Measurements from ENCODE around the gene OVOL2. TPM values are rescaled to one million over a fixed set of nuclear protein-coding genes. Genes with fewer than 3 reads are reported as not detected.

Gene OVOL2
- total and polyA plus RNA-seq, 7 experiments from 2014 or later = not detected

- H3K27me3 Mint-ChIP-seq = no peaks in the 10 kb centered on the region
These were observed 46.2 kb downstream of the OVOL2 start for GRCh38 chr20:18011482-18011881.

DNA sequence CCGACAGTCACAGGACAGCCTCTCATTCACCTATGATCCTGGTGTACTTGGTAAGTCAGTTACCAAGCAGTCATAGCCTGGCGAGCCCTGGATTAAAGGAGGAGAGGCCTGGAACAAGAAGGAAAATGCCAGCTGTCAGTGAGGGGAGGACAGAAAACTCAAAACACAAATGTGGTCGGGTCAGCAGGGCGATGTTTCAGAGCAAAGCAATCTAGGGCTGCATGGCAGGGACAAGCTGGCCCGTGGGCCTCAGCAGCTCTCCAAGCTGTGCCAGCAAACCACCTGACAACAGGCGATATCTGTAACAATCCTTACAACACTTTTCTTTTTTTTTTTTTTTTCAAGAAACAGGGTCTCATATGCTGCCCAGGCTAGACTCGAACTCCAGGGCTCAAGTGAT lies 48.6 kb downstream of the OVOL2 start:
- intact Hi-C loops (cut with micrococcal nuclease) = no loop called here
- H3K4me1 ChIP-seq (ENCODE audit: control insufficient read depth in 2 of 2, insufficient read depth in 2 of 2, low read length in 2 of 2) = no peaks in the 10 kb centered on the region
- no peak overlapping the region for H3K27ac ChIP-seq (ENCODE audit: low read depth, low read length)
- Mint-ChIP-seq H3K27ac (no peak overlapping the region), H3K4me3 (no peak overlapping the region), H3K27me3 (no peaks in the 10 kb centered on the region), H3K36me3 (no peaks in the 10 kb centered on the region), H3K4me1 (no peaks in the 10 kb centered on the region), H3K9me3 (no peaks in the 10 kb centered on the region)
- H3K36me3 ChIP-seq (ENCODE audit: control insufficient read depth in 2 of 3, insufficient read depth in 3 of 3, low read length in 3 of 3) = no peaks in the 10 kb centered on the region
- no peaks in the 10 kb centered on the region for H3K27me3 ChIP-seq (ENCODE audit: control insufficient read depth in 2 of 2, insufficient read depth in 2 of 2, low read length in 2 of 2)
- ChIA-PET POLR2A (no interaction called here), CTCF (no interaction called here)
- no peak for ATAC-seq
- H3K4me3 ChIP-seq (ENCODE audit: low read length) = no peak overlapping the region
- no peaks in the 10 kb centered on the region for H3K9me3 ChIP-seq (ENCODE audit: control insufficient read depth in 2 of 3, low read length in 3 of 3)
- no peak for DNase-seq

More at GRCh38 chr20:18011482-18011881, 46.2 kb downstream of the OVOL2 start:
- no peaks in the 10 kb centered on the region for H3K27me3 ChIP-seq (ENCODE audit: control insufficient read depth in 2 of 2, insufficient read depth in 2 of 2, low read length in 2 of 2)
- no peaks in the 10 kb centered on the region for H3K36me3 ChIP-seq (ENCODE audit: control insufficient read depth in 2 of 3, insufficient read depth in 3 of 3, low read length in 3 of 3)
- H3K27ac ChIP-seq (ENCODE audit: low read depth, low read length) = no peak overlapping the region
- H3K4me1 ChIP-seq (ENCODE audit: control insufficient read depth in 2 of 2, insufficient read depth in 2 of 2, low read length in 2 of 2) = no peaks in the 10 kb centered on the region
- Mint-ChIP-seq H3K9me3 (no peaks in the 10 kb centered on the region), H3K4me1 (no peaks in the 10 kb centered on the region), H3K27ac (no peak overlapping the region), H3K4me3 (no peak overlapping the region), H3K36me3 (no peaks in the 10 kb centered on the region)
- intact Hi-C loops (cut with micrococcal nuclease) = no loop called here
- DNase-seq = no peak
- POLR2A ChIA-PET = no interaction called here
- ATAC-seq = no peak
- H3K9me3 ChIP-seq (ENCODE audit: control insufficient read depth in 2 of 3, low read length in 3 of 3) = no peaks in the 10 kb centered on the region
- CTCF ChIA-PET = no interaction called here
- no peak overlapping the region for H3K4me3 ChIP-seq (ENCODE audit: low read length)

DNA sequence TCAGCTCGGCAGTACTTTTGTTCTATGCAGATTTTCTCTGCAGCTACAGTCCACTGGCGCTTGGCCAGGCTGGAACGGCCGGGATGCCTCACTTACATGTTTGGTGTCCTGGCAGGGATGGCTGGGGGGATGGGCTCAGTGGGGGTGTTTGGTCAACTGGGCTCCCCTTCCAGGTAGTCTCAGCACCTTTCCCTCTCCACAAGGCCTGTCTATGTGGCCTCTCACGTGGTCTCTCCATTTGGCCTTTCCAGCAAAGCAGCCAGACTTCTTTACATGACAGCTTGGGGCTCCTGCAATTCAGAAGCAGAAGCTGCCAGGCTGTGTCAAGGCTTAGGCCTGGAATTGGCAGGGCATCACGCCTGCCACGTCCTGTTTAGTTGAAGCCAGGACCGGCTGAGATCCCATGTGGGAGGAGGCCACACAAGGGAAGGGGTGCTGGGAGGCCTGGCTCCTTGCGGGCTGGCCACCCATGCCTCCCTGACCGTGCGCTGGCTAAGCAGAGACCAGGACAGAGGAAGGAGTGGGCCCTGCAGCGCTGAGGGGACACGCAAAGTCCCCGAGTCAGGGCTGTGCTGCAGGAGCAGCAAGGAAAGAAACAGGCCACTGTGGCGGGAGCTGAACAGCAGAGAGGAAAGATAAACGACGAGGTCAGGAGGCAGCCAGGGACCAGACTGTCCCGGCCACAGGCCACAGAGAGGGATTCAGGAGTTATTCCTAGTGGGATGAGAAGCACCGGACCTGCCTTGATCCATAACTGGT lies 50.0 kb downstream of the OVOL2 start:
- H3K27me3 Mint-ChIP-seq = no peaks in the 10 kb centered on the region

GRCh38 chr20:18006684-18007083 lies 51.0 kb downstream of the OVOL2 start:
- H3K4me3 Mint-ChIP-seq = no peak overlapping the region

More for the DNA sequence above, 50.0 kb downstream of the OVOL2 start:
- H3K27me3 ChIP-seq (ENCODE audit: control insufficient read depth in 2 of 2, insufficient read depth in 2 of 2, low read length in 2 of 2) = no peaks in the 10 kb centered on the region
- ATAC-seq (no peak), DNase-seq (no peak)
- Mint-ChIP-seq H3K4me1 (no peaks in the 10 kb centered on the region), H3K9me3 (no peaks in the 10 kb centered on the region), H3K27ac (no peak overlapping the region), H3K36me3 (no peaks in the 10 kb centered on the region), H3K4me3 (no peak overlapping the region)
- H3K4me3 ChIP-seq (ENCODE audit: low read length) = no peak overlapping the region
- H3K36me3 ChIP-seq (ENCODE audit: control insufficient read depth in 2 of 3, insufficient read depth in 3 of 3, low read length in 3 of 3) = no peaks in the 10 kb centered on the region
- no peaks in the 10 kb centered on the region for H3K4me1 ChIP-seq (ENCODE audit: control insufficient read depth in 2 of 2, insufficient read depth in 2 of 2, low read length in 2 of 2)
- intact Hi-C loops (cut with micrococcal nuclease) = no loop called here
- POLR2A ChIA-PET = no interaction called here
- H3K27ac ChIP-seq (ENCODE audit: low read depth, low read length) = no peak overlapping the region
- CTCF ChIA-PET = no interaction called here
- H3K9me3 ChIP-seq (ENCODE audit: control insufficient read depth in 2 of 3, low read length in 3 of 3) = no peaks in the 10 kb centered on the region

DNA sequence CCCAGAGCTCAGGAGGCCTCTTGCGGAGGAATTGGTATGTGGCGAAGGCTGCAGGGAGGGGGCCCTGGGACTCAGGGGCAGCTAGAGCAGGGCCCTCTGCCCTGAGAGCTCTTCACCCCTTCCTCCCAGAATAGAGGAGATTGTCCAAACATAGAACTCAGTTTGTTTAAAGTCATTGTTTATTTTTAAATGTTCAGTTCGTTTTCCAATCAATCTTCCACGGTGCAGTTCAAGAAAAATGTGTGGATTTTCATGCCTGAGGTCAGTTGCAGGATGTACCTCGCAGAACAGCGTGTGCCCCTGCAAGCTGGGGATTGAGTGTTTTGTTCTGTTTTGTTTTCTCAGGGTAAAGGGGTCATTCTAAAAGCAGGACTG lies 51.7 kb downstream of the OVOL2 start:
- no peaks in the 10 kb centered on the region for H3K27me3 Mint-ChIP-seq
- Histone ChIP-seq H3K9me3 (ENCODE audit: control insufficient read depth in 2 of 3, low read length in 3 of 3) (no peaks in the 10 kb centered on the region), H3K36me3 (ENCODE audit: control insufficient read depth in 2 of 3, insufficient read depth in 3 of 3, low read length in 3 of 3) (no peaks in the 10 kb centered on the region), H3K27ac (ENCODE audit: low read depth, low read length) (no peak overlapping the region), H3K27me3 (ENCODE audit: control insufficient read depth in 2 of 2, insufficient read depth in 2 of 2, low read length in 2 of 2) (no peaks in the 10 kb centered on the region), H3K4me1 (ENCODE audit: control insufficient read depth in 2 of 2, insufficient read depth in 2 of 2, low read length in 2 of 2) (no peaks in the 10 kb centered on the region), H3K4me3 (ENCODE audit: low read length) (no peak overlapping the region)
- no peak for ATAC-seq
- H3K9me3 Mint-ChIP-seq = no peaks in the 10 kb centered on the region
- H3K4me3 Mint-ChIP-seq = no peak overlapping the region
- ChIA-PET CTCF (no interaction called here), POLR2A (no interaction called here)
- H3K4me1 Mint-ChIP-seq = no peaks in the 10 kb centered on the region
- no peak overlapping the region for H3K27ac Mint-ChIP-seq
- no peak for DNase-seq
- H3K36me3 Mint-ChIP-seq = no peaks in the 10 kb centered on the region
- intact Hi-C loops (cut with micrococcal nuclease) = no loop called here

More at GRCh38 chr20:18006684-18007083, 51.0 kb downstream of the OVOL2 start:
- no peak overlapping the region for H3K27ac Mint-ChIP-seq
- no peak for DNase-seq
- intact Hi-C loops (cut with micrococcal nuclease) = no loop called here
- no peaks in the 10 kb centered on the region for H3K27me3 Mint-ChIP-seq
- no peaks in the 10 kb centered on the region for H3K36me3 ChIP-seq (ENCODE audit: control insufficient read depth in 2 of 3, insufficient read depth in 3 of 3, low read length in 3 of 3)
- no peaks in the 10 kb centered on the region for H3K9me3 ChIP-seq (ENCODE audit: control insufficient read depth in 2 of 3, low read length in 3 of 3)
- no peaks in the 10 kb centered on the region for H3K4me1 ChIP-seq (ENCODE audit: control insufficient read depth in 2 of 2, insufficient read depth in 2 of 2, low read length in 2 of 2)
- H3K27ac ChIP-seq (ENCODE audit: low read depth, low read length) = no peak overlapping the region
- CTCF ChIA-PET = no interaction called here
- no peaks in the 10 kb centered on the region for H3K36me3 Mint-ChIP-seq
- H3K4me1 Mint-ChIP-seq = no peaks in the 10 kb centered on the region
- POLR2A ChIA-PET = no interaction called here
- ATAC-seq = no peak
- H3K27me3 ChIP-seq (ENCODE audit: control insufficient read depth in 2 of 2, insufficient read depth in 2 of 2, low read length in 2 of 2) = no peaks in the 10 kb centered on the region
- no peak overlapping the region for H3K4me3 ChIP-seq (ENCODE audit: low read length)
- no peaks in the 10 kb centered on the region for H3K9me3 Mint-ChIP-seq

DNA sequence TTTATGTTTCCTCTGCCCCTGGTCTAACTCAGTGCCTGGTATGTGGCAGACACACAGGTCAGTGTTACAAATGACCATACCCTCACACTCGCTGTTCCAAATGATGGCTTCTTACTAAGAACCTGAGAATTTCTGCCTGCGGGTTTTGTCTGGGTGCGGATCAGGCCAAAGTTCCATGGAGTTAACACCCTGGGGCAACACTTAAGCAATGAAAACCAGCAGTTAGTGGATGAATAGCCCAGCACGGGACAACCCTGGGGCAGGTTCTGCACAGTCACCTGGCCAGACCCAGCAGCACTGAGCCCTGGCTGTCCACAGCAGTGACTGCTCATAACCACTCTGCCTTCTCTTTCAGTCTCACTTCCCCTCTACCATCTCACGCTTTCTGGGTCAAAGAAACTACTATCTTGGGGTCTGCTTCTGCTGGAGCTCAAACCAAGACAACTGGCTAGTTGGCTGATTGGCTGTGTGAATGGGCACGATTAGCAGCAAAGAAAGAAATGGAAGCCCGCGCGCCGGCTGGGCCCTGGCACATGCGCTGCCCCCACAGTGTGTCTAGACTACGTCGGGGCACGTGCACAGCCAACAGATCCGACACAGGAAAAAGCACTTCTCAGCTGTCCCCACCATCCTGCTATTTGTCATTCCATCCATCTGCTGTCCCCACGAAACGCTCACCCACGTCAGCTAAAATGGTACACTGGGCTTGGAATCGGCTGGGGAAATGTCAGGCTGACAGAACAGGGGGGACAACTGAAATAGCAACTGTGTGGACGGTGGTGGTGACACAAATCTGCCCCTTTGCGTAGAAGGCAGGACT lies 52.3 kb downstream of the OVOL2 start:
- H3K4me1 ChIP-seq (ENCODE audit: control insufficient read depth in 2 of 2, insufficient read depth in 2 of 2, low read length in 2 of 2) = no peaks in the 10 kb centered on the region
- Mint-ChIP-seq H3K4me1 (no peaks in the 10 kb centered on the region), H3K36me3 (no peaks in the 10 kb centered on the region), H3K9me3 (no peaks in the 10 kb centered on the region), H3K27ac (no peak overlapping the region), H3K4me3 (no peak overlapping the region), H3K27me3 (no peaks in the 10 kb centered on the region)
- ChIA-PET CTCF (no interaction called here), POLR2A (no interaction called here)
- no peaks in the 10 kb centered on the region for H3K36me3 ChIP-seq (ENCODE audit: control insufficient read depth in 2 of 3, insufficient read depth in 3 of 3, low read length in 3 of 3)
- no peak for ATAC-seq
- no peaks in the 10 kb centered on the region for H3K9me3 ChIP-seq (ENCODE audit: control insufficient read depth in 2 of 3, low read length in 3 of 3)
- H3K4me3 ChIP-seq (ENCODE audit: low read length) = no peak overlapping the region
- DNase-seq = no peak
- H3K27me3 ChIP-seq (ENCODE audit: control insufficient read depth in 2 of 2, insufficient read depth in 2 of 2, low read length in 2 of 2) = no peaks in the 10 kb centered on the region
- intact Hi-C loops (cut with micrococcal nuclease) = no loop called here
- H3K27ac ChIP-seq (ENCODE audit: low read depth, low read length) = no peak overlapping the region

Data from naive thymus-derived CD4-positive, alpha-beta T cell (primary cell).